GM21786 (cell line): ENCODE data around the gene ARHGAP31.
A peak's percentile ranks its signal among the peaks of the same experiment; 100 is the strongest.

Source experiments
- ATAC-seq: cut with Tn5 transposase; IDR thresholded peaks from one replicate; pipeline ENCODE4 v1.9.1; 2021; ENCODE audit not compliant: unreplicated experiment

Gene ARHGAP31

GRCh38 chr3:119375106-119375505 lies 80.9 kb downstream of the ARHGAP31 start:
- no peak for ATAC-seq

GRCh38 chr3:119375510-119375909 lies 81.3 kb downstream of the ARHGAP31 start:
- ATAC-seq: no peak

- no peak for ATAC-seq
Observed at GRCh38 chr3:119376758-119377157, 82.6 kb downstream of the ARHGAP31 start.

GRCh38 chr3:119378259-119378803 lies 84.1 kb downstream of the ARHGAP31 start:
- no peak for ATAC-seq

GRCh38 chr3:119380697-119381096 lies 86.5 kb downstream of the ARHGAP31 start:
- no peak for ATAC-seq

- no peak for ATAC-seq
Observed at GRCh38 chr3:119382134-119382533, 88.0 kb downstream of the ARHGAP31 start.

GRCh38 chr3:119388577-119388976 lies 94.4 kb downstream of the ARHGAP31 start:
- no peak for ATAC-seq

GRCh38 chr3:119395923-119396358 lies 101.8 kb downstream of the ARHGAP31 start:
- ATAC-seq: peak; percentile 76

- no peak for ATAC-seq
Observed at GRCh38 chr3:119396870-119397269, 102.7 kb downstream of the ARHGAP31 start.

- ATAC-seq: no peak
Observed at GRCh38 chr3:119400466-119400865, 106.3 kb downstream of the ARHGAP31 start.

- peak; percentile 53 for ATAC-seq
Observed at GRCh38 chr3:119401069-119401468, 106.9 kb downstream of the ARHGAP31 start.

GRCh38 chr3:119401503-119402440 lies 107.6 kb downstream of the ARHGAP31 start:
- peak; percentile 53 for ATAC-seq

GRCh38 chr3:119402791-119403190 lies 108.6 kb downstream of the ARHGAP31 start:
- no peak for ATAC-seq

GRCh38 chr3:119403201-119403600 lies 109.0 kb downstream of the ARHGAP31 start:
- ATAC-seq: no peak

GRCh38 chr3:119405315-119405714 lies 111.1 kb downstream of the ARHGAP31 start:
- no peak for ATAC-seq

- no peak for ATAC-seq
Observed at GRCh38 chr3:119408243-119408950, 114.2 kb downstream of the ARHGAP31 start.

GRCh38 chr3:119409844-119410243 lies 115.7 kb downstream of the ARHGAP31 start:
- ATAC-seq: no peak

- no peak for ATAC-seq
Observed at GRCh38 chr3:119413603-119414280, 119.6 kb downstream of the ARHGAP31 start.

- no peak for ATAC-seq
Observed at GRCh38 chr3:119416873-119417272, 122.7 kb downstream of the ARHGAP31 start.

GRCh38 chr3:119417771-119418512 lies 123.8 kb downstream of the ARHGAP31 start:
- ATAC-seq: no peak
